WTC11 (cell line): ENCODE data around the gene ABHD11. TPM values are rescaled to one million over a fixed set of nuclear protein-coding genes. Genes with fewer than 3 reads are reported as not detected.

Source experiments
- ATAC-seq: fragments of 200-7000 bp; cut with Tn5 transposase; 2 replicates; pipeline ENCODE4 v1.10.0; 2021; ENCODE audit warnings: mild to moderate bottlenecking, moderate library complexity
- CTCF ChIA-PET: fragments of 300-600 bp; sonication (Branson Sonifier 250); formaldehyde crosslinking; loops from one replicate; lab custom pipeline; 2021; ENCODE audit warnings: antibody characterized with exemption; lab: Charles Lee
- POLR2A ChIA-PET: fragments of 350-600 bp; sonication (Branson Sonifier 250); formaldehyde crosslinking; loops from one replicate; lab custom pipeline; 2021; ENCODE audit warnings: antibody characterized with exemption; lab: Charles Lee
- DNase-seq: peaks from one replicate; pipeline ENCODE4 v3.0.0; 2021; ENCODE audit warnings: low spot score
- H3K27ac Mint-ChIP-seq: 2 replicates; pipeline ENCODE4 v1.8.0; 2021; ENCODE audit warnings: mixed read lengths
- H3K27me3 Mint-ChIP-seq: 2 replicates; pipeline ENCODE4 v1.8.0; 2021; ENCODE audit warnings: low read depth, mild to moderate bottlenecking, moderate library complexity, mixed read lengths
- H3K36me3 Mint-ChIP-seq: 2 replicates; pipeline ENCODE4 v1.8.0; 2021; ENCODE audit warnings: mixed read lengths
- H3K4me1 Mint-ChIP-seq: 2 replicates; pipeline ENCODE4 v1.8.0; 2022; ENCODE audit warnings: mixed read lengths
- H3K4me3 Mint-ChIP-seq: 2 replicates; pipeline ENCODE4 v1.8.0; 2021; ENCODE audit warnings: mild to moderate bottlenecking, moderate library complexity, mixed read lengths
- H3K9me3 Mint-ChIP-seq: 2 replicates; pipeline ENCODE4 v1.8.0; 2021; ENCODE audit warnings: mixed read lengths
- CREB1 ChIP-seq: sonication (generic); formaldehyde crosslinking; IDR thresholded peaks from 2 replicates; pipeline ENCODE4 v1.8.0; 2023; ENCODE audit warnings: mild to moderate bottlenecking, missing genetic modification reagents
- CREM ChIP-seq: sonication (generic); formaldehyde crosslinking; IDR thresholded peaks from 2 replicates; pipeline ENCODE4 v1.8.1; 2022; ENCODE audit warnings: mild to moderate bottlenecking, missing genetic modification reagents, moderate library complexity
- ETV6 ChIP-seq: sonication (generic); formaldehyde crosslinking; IDR thresholded peaks from 2 replicates; pipeline ENCODE4 v1.8.1; 2022; ENCODE audit warnings: mild to moderate bottlenecking, missing genetic modification reagents
- JAZF1 ChIP-seq: fragments of 250-450 bp; sonication (Bioruptor Pico); IDR thresholded peaks from 2 replicates; pipeline ENCODE4 v1.9.0; 2021; ENCODE audit warnings: moderate library complexity, mild to moderate bottlenecking, inconsistent platforms
- JUN ChIP-seq: sonication (generic); formaldehyde crosslinking; IDR thresholded peaks from 2 replicates; pipeline ENCODE4 v1.8.0; 2023; ENCODE audit warnings: mild to moderate bottlenecking, missing genetic modification reagents
- NFATC4 ChIP-seq: fragments of 250-450 bp; sonication (Bioruptor Pico); IDR thresholded peaks from 2 replicates; pipeline ENCODE4 v1.9.0; 2021; ENCODE audit warnings: mild to moderate bottlenecking
- RELA ChIP-seq: sonication (generic); formaldehyde crosslinking; IDR thresholded peaks from 2 replicates; pipeline ENCODE4 v1.8.1; 2022; ENCODE audit warnings: missing genetic modification reagents, mild to moderate bottlenecking, borderline replicate concordance
- TEAD4 ChIP-seq: sonication (generic); formaldehyde crosslinking; IDR thresholded peaks from 2 replicates; pipeline ENCODE4 v1.8.0; 2022; ENCODE audit warnings: mild to moderate bottlenecking, missing genetic modification reagents
- TP53 ChIP-seq: sonication (generic); formaldehyde crosslinking; IDR thresholded peaks from 2 replicates; pipeline ENCODE4 v1.8.1; 2023; ENCODE audit warnings: mild to moderate bottlenecking, missing genetic modification reagents
- ZNF121 ChIP-seq: sonication (generic); formaldehyde crosslinking; IDR thresholded peaks from 2 replicates; pipeline ENCODE4 v1.8.0; 2023; ENCODE audit warnings: missing genetic modification reagents
- ZNF232 ChIP-seq: sonication (generic); formaldehyde crosslinking; IDR thresholded peaks from 2 replicates; pipeline ENCODE4 v1.8.0; 2022; ENCODE audit warnings: mild to moderate bottlenecking, missing genetic modification reagents
- ZNF396 ChIP-seq: fragments of 250-450 bp; sonication (Bioruptor Pico); IDR thresholded peaks from 2 replicates; pipeline ENCODE4 v1.8.0; 2021; ENCODE audit warnings: mild to moderate bottlenecking, moderate library complexity, borderline replicate concordance
- ZNF423 ChIP-seq: fragments of 250-450 bp; sonication (Bioruptor Pico); IDR thresholded peaks from 2 replicates; pipeline ENCODE4 v2.1.2; 2022; ENCODE audit warnings: mild to moderate bottlenecking, moderate library complexity
- total RNA-seq: library from RNA; stranded (reverse); gene quantifications from 3 replicates; pipeline ENCODE4 v1.2.3, GENCODE V29; 2021
- TF ChIP-seq, protein P1 (sequence below): fragments of 250-450 bp; sonication (Bioruptor Pico); IDR thresholded peaks from 2 replicates; pipeline ENCODE4 v1.9.0; 2021; ENCODE audit warnings: moderate library complexity, mild to moderate bottlenecking, inconsistent platforms, borderline replicate concordance
- TF ChIP-seq, protein P2 (sequence below): fragments of 250-450 bp; sonication (Bioruptor Pico); IDR thresholded peaks from 2 replicates; pipeline ENCODE4 v1.9.0; 2021; ENCODE audit warnings: mild to moderate bottlenecking, borderline replicate concordance
- TF ChIP-seq, protein P3 (sequence below): sonication (generic); formaldehyde crosslinking; conservative IDR thresholded peaks from 2 replicates; pipeline ENCODE4 v1.8.1; 2023; ENCODE audit warnings: mild to moderate bottlenecking, low read depth, missing genetic modification reagents, moderate library complexity
- TF ChIP-seq, protein P4 (sequence below): sonication (generic); formaldehyde crosslinking; IDR thresholded peaks from 2 replicates; pipeline ENCODE4 v1.8.1; 2023; ENCODE audit warnings: mild to moderate bottlenecking, missing genetic modification reagents
- TF ChIP-seq, protein P5 (sequence below): sonication (generic); formaldehyde crosslinking; IDR thresholded peaks from 2 replicates; pipeline ENCODE4 v1.8.1; 2023; ENCODE audit warnings: mild to moderate bottlenecking, moderate library complexity, missing genetic modification reagents
- TF ChIP-seq, protein P6 (sequence below): sonication (generic); formaldehyde crosslinking; IDR thresholded peaks from 2 replicates; pipeline ENCODE4 v1.8.1; 2022; ENCODE audit warnings: missing genetic modification reagents, borderline replicate concordance

Gene ABHD11
- total RNA-seq, 1 experiment from 2014 or later = 23.8 TPM

DNA sequence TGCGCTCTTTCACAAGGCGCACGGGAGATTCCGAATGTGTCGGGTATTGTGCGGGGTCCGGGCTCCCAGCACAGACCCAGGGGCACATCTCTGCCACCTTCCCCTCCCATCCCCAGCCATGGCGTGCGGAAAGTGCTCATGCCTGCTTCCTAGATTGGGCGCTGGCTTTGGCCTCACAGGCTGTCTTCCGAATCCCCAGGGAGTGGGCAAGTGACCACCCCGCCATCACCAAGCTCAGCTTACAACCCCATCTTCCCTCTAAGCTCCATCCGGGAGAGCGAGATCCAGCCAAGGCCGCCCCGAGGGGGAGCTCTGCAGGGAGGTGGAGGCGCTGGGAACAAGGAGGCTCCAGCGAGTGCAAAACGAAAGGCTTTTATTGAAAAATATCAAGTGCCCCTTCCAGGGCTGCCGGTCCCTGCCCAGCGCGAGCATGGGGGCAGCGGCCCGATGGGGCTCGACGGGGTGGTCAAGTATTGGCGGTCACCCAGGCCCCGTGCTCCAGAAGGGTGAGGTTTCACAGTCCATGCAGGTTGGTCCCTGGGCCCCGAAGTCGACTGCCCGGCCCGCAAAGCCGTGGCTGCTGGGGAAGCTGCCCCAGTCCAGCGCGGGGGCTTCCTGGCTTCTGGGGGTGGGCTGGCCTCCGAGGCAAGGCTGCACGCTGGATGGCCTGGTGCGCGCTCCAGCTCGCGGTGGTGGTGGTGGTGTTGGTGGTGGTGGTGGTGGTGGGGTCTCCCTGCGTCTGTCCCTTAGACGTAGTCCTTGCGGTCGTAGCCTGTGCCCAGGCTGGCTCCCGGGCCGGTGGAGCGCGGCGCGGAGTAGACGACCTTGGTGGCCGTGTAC, 30.3 kb upstream of the ABHD11 start (continued):
- TF ChIP-seq, protein P1, sequence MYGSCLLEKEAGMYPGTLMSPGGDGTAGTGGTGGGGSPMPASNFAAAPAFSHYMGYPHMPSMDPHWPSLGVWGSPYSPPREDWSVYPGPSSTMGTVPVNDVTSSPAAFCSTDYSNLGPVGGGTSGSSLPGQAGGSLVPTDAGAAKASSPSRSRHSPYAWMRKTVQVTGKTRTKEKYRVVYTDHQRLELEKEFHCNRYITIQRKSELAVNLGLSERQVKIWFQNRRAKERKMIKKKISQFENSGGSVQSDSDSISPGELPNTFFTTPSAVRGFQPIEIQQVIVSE (CRISPR knock-in tag) = no peak
- no peak for TF ChIP-seq CREB1
- TF ChIP-seq ETV6 (CRISPR knock-in tag) = no peak
- TF ChIP-seq, protein P2, sequence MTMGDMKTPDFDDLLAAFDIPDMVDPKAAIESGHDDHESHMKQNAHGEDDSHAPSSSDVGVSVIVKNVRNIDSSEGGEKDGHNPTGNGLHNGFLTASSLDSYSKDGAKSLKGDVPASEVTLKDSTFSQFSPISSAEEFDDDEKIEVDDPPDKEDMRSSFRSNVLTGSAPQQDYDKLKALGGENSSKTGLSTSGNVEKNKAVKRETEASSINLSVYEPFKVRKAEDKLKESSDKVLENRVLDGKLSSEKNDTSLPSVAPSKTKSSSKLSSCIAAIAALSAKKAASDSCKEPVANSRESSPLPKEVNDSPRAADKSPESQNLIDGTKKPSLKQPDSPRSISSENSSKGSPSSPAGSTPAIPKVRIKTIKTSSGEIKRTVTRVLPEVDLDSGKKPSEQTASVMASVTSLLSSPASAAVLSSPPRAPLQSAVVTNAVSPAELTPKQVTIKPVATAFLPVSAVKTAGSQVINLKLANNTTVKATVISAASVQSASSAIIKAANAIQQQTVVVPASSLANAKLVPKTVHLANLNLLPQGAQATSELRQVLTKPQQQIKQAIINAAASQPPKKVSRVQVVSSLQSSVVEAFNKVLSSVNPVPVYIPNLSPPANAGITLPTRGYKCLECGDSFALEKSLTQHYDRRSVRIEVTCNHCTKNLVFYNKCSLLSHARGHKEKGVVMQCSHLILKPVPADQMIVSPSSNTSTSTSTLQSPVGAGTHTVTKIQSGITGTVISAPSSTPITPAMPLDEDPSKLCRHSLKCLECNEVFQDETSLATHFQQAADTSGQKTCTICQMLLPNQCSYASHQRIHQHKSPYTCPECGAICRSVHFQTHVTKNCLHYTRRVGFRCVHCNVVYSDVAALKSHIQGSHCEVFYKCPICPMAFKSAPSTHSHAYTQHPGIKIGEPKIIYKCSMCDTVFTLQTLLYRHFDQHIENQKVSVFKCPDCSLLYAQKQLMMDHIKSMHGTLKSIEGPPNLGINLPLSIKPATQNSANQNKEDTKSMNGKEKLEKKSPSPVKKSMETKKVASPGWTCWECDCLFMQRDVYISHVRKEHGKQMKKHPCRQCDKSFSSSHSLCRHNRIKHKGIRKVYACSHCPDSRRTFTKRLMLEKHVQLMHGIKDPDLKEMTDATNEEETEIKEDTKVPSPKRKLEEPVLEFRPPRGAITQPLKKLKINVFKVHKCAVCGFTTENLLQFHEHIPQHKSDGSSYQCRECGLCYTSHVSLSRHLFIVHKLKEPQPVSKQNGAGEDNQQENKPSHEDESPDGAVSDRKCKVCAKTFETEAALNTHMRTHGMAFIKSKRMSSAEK (CRISPR knock-in tag) = no peak
- TF ChIP-seq JAZF1 (CRISPR knock-in tag) = no peak
- TF ChIP-seq, protein P3, sequence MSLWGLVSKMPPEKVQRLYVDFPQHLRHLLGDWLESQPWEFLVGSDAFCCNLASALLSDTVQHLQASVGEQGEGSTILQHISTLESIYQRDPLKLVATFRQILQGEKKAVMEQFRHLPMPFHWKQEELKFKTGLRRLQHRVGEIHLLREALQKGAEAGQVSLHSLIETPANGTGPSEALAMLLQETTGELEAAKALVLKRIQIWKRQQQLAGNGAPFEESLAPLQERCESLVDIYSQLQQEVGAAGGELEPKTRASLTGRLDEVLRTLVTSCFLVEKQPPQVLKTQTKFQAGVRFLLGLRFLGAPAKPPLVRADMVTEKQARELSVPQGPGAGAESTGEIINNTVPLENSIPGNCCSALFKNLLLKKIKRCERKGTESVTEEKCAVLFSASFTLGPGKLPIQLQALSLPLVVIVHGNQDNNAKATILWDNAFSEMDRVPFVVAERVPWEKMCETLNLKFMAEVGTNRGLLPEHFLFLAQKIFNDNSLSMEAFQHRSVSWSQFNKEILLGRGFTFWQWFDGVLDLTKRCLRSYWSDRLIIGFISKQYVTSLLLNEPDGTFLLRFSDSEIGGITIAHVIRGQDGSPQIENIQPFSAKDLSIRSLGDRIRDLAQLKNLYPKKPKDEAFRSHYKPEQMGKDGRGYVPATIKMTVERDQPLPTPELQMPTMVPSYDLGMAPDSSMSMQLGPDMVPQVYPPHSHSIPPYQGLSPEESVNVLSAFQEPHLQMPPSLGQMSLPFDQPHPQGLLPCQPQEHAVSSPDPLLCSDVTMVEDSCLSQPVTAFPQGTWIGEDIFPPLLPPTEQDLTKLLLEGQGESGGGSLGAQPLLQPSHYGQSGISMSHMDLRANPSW (CRISPR knock-in tag) = no peak
- no peak for TF ChIP-seq TP53
- TF ChIP-seq, all 79 proteins: peak for 0

DNA sequence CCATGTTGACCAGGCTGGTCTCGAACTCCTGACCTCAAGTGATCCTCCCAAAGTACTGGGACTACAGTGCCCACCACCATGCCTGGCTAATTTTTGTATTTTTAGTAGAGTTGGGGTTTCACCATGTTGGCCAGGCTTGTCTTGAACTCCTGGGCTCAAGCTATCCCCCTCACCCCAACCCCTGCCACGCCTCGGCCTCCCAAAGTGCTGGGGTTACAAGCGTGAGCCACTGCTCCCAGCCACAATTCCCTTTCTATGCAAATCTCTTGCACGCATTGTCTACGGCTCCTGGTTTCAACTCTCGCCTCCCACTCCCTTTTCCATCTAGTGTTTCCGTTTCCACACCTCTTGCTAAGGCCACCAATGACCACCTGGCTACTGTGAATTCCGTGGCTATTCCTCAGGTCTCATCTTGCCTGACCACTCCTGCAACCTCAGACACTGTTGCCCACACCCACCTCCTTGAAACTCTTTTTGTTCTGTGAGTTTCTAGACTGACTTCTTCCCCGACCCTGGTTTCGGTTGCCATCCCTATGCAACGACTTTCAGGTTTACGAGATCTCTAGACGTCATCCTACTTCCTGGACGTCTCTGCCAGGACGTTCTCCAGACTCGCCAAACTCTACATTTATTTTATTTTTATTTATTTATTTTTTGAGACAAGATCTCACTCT, 28.1 kb upstream of the ABHD11 start:
- ATAC-seq (no peak), DNase-seq (no peak)
- TF ChIP-seq RELA (CRISPR knock-in tag) (no peak), TP53 (no peak), ZNF423 (no peak), ZNF232 (CRISPR knock-in tag) (no peak), ZNF121 (no peak), ZNF396 (CRISPR knock-in tag) (no peak), JUN (CRISPR knock-in tag) (no peak), NFATC4 (CRISPR knock-in tag) (no peak), ETV6 (CRISPR knock-in tag) (no peak), CREM (no peak), TEAD4 (no peak)
- TF ChIP-seq, protein P4, sequence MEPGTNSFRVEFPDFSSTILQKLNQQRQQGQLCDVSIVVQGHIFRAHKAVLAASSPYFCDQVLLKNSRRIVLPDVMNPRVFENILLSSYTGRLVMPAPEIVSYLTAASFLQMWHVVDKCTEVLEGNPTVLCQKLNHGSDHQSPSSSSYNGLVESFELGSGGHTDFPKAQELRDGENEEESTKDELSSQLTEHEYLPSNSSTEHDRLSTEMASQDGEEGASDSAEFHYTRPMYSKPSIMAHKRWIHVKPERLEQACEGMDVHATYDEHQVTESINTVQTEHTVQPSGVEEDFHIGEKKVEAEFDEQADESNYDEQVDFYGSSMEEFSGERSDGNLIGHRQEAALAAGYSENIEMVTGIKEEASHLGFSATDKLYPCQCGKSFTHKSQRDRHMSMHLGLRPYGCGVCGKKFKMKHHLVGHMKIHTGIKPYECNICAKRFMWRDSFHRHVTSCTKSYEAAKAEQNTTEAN (CRISPR knock-in tag) = no peak
- TF ChIP-seq, protein P1 (CRISPR knock-in tag) = no peak
- TF ChIP-seq, protein P5, sequence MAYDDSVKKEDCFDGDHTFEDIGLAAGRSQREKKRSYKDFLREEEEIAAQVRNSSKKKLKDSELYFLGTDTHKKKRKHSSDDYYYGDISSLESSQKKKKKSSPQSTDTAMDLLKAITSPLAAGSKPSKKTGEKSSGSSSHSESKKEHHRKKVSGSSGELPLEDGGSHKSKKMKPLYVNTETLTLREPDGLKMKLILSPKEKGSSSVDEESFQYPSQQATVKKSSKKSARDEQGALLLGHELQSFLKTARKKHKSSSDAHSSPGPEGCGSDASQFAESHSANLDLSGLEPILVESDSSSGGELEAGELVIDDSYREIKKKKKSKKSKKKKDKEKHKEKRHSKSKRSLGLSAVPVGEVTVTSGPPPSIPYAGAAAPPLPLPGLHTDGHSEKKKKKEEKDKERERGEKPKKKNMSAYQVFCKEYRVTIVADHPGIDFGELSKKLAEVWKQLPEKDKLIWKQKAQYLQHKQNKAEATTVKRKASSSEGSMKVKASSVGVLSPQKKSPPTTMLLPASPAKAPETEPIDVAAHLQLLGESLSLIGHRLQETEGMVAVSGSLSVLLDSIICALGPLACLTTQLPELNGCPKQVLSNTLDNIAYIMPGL (CRISPR knock-in tag) = no peak
- TF ChIP-seq, protein P6, sequence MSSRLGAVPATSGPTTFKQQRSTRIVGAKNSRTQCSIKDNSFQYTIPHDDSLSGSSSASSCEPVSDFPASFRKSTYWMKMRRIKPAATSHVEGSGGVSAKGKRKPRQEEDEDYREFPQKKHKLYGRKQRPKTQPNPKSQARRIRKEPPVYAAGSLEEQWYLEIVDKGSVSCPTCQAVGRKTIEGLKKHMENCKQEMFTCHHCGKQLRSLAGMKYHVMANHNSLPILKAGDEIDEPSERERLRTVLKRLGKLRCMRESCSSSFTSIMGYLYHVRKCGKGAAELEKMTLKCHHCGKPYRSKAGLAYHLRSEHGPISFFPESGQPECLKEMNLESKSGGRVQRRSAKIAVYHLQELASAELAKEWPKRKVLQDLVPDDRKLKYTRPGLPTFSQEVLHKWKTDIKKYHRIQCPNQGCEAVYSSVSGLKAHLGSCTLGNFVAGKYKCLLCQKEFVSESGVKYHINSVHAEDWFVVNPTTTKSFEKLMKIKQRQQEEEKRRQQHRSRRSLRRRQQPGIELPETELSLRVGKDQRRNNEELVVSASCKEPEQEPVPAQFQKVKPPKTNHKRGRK (CRISPR knock-in tag) = no peak
- POLR2A ChIA-PET = no interaction called here
- H3K27ac Mint-ChIP-seq = no peak overlapping the region
- no peaks in the 10 kb centered on the region for H3K36me3 Mint-ChIP-seq
- CTCF ChIA-PET = interaction anchor here (1.1 kb wide), 1 partner anchor 44 kb away, joined by 3 read pairs; no protein-coding TSS in a partner anchor
- H3K4me1 Mint-ChIP-seq = peaks cover 21% of the 10 kb centered on the region
- H3K27me3 Mint-ChIP-seq = peaks cover 10% of the 10 kb centered on the region; the same call in 1 of the 2 replicates
- no peaks in the 10 kb centered on the region for H3K9me3 Mint-ChIP-seq
- H3K4me3 Mint-ChIP-seq = no peak overlapping the region
